ENCODE data around the gene LAPTM4A. TPM values are rescaled to one million over a fixed set of nuclear protein-coding genes. Genes with fewer than 3 reads are reported as not detected.
A peak's percentile ranks its signal among the peaks of the same experiment; 100 is the strongest.

Gene LAPTM4A
- total RNA-seq, 1 donor from 2014 or later = 141 TPM

DNA sequence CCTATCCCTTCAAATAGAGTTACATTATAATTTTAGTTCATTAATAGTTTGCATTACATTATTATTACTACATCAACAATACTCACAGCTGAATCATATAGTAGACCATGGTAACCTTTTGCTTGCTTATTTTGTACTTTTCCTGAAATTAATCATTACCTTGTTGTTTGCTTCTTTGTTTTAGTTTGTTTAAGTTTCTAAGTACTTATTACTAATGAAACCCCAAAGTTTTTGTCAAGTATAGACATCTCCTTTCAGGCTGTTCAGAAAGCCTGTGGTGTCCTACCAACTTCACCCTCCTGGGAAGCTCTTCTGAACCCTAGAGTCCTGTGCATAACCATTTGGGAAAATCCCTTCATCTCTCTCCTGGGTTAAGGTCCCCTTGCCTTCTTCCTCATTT lies 43.5 kb upstream of the LAPTM4A start:
- H3K27me3 ChIP-seq (ENCODE audit: control insufficient read depth, insufficient read depth, low read length) = no peaks in the 10 kb centered on the region
- H3K4me3 ChIP-seq (ENCODE audit: low read depth, low read length) = no peak overlapping the region
- no peak for DNase-seq (ENCODE audit: low read depth)
- TF ChIP-seq, protein P1, sequence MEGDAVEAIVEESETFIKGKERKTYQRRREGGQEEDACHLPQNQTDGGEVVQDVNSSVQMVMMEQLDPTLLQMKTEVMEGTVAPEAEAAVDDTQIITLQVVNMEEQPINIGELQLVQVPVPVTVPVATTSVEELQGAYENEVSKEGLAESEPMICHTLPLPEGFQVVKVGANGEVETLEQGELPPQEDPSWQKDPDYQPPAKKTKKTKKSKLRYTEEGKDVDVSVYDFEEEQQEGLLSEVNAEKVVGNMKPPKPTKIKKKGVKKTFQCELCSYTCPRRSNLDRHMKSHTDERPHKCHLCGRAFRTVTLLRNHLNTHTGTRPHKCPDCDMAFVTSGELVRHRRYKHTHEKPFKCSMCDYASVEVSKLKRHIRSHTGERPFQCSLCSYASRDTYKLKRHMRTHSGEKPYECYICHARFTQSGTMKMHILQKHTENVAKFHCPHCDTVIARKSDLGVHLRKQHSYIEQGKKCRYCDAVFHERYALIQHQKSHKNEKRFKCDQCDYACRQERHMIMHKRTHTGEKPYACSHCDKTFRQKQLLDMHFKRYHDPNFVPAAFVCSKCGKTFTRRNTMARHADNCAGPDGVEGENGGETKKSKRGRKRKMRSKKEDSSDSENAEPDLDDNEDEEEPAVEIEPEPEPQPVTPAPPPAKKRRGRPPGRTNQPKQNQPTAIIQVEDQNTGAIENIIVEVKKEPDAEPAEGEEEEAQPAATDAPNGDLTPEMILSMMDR (IDR thresholded peaks at IDR 0.05; ENCODE audit: insufficient read depth, low read length, poor library complexity, severe bottlenecking) = no peak
- H3K36me3 ChIP-seq (ENCODE audit: control insufficient read depth, insufficient read depth, low read length) = no peaks in the 10 kb centered on the region

DNA sequence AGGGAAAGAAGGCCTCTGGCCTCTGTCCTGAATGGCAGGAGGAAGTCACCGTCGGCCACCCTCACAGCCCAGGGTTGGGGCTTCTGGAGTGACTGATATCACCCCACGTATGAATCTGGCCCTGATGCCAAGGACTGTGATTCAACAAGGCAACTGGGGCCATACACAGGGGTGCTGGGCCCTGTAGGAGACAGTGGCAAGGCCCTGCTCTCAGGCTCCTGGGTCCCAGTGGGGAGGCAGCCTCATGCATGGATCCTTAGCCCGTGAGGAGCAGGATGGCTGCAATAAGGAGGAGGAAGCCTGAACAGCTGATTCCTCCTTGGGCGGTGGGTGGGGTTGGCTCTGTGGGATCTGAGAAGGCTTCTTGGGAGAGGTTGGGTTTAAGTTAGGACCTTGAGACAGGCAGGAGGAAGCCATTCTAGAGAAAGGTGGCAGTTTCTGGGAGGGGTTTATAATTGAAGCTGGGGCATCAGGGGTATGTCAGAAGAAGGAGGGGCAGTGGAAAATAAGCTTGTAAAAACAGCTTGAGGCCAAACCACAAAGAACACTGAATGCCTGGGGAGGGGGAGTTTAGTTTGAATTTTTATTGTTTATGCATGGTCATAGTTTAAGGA lies 42.8 kb upstream of the LAPTM4A start:
- TF ChIP-seq, protein P1 (IDR thresholded peaks at IDR 0.05; ENCODE audit: insufficient read depth, low read length, poor library complexity, severe bottlenecking) = no peak
- H3K4me3 ChIP-seq (ENCODE audit: low read depth, low read length) = no peak overlapping the region
- DNase-seq (ENCODE audit: low read depth) = no peak
- no peaks in the 10 kb centered on the region for H3K27me3 ChIP-seq (ENCODE audit: control insufficient read depth, insufficient read depth, low read length)
- no peaks in the 10 kb centered on the region for H3K36me3 ChIP-seq (ENCODE audit: control insufficient read depth, insufficient read depth, low read length)

DNA sequence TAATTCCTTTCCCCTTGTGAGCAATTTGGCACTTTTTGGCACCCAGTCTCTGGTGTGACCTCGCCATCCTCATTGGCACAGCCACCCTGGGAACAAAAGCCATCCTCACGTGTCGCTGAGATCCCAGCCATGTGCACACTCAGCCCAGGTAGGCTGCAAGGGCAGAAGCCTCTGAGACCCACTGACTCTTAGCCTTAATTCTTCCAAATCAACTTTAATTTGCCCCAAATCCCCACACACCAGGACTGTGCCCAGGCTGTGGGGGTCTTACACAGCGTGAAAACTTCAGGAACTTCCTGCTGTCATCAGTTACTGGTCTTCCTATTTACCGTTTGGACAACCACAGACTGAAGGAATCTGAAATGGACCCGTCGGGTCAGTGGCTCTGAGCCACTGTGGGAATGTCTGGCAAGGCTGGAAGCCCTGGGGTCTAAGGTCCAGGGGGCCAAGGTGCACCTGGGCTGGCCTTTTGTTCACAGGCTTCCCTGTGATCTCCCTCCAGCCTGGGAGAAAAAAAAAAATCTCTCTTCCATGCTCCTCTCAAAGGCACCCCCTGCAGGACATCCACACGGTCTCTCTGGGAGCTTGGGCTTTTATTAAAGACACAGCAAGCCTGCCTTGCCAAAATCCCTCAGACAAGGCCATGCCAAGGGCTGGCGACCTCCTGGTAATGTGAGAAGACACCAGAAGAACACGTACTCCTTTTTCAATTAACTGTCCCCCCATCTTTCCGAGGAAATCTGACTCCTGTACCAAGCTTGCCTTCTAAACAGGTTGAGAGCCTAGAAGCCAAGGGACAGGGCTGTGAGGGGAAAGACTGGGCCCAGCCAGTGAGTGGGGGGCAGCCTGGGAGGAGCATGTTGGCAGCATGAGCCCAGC lies 42.1 kb upstream of the LAPTM4A start:
- H3K36me3 ChIP-seq (ENCODE audit: control insufficient read depth, insufficient read depth, low read length) = no peaks in the 10 kb centered on the region
- no peak for DNase-seq (ENCODE audit: low read depth)
- no peaks in the 10 kb centered on the region for H3K27me3 ChIP-seq (ENCODE audit: control insufficient read depth, insufficient read depth, low read length)
- H3K4me3 ChIP-seq (ENCODE audit: low read depth, low read length) = no peak overlapping the region
- TF ChIP-seq, protein P1 (IDR thresholded peaks at IDR 0.05; ENCODE audit: insufficient read depth, low read length, poor library complexity, severe bottlenecking) = peak; percentile 70

DNA sequence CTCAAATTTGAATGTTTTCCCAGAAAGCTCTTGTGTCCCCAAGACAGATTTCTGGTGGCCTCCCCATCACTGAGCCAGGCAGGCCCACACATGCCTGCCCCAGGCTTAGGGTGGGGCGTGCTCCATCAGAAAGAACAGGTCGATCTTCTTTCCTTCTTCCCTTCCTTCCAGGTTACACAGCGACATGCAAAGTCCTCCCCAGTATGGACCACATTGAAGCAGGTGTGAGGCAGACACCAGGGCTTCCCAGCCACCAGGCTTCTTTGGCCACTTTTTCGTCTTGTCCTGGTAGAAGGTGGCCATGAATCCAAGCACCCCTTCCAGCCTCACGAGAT lies 41.4 kb upstream of the LAPTM4A start:
- TF ChIP-seq, protein P1 (IDR thresholded peaks at IDR 0.05; ENCODE audit: insufficient read depth, low read length, poor library complexity, severe bottlenecking) = no peak
- H3K27me3 ChIP-seq (ENCODE audit: control insufficient read depth, insufficient read depth, low read length) = no peaks in the 10 kb centered on the region
- H3K4me3 ChIP-seq (ENCODE audit: low read depth, low read length) = no peak overlapping the region
- no peak for DNase-seq (ENCODE audit: low read depth)
- H3K36me3 ChIP-seq (ENCODE audit: control insufficient read depth, insufficient read depth, low read length) = no peaks in the 10 kb centered on the region

DNA sequence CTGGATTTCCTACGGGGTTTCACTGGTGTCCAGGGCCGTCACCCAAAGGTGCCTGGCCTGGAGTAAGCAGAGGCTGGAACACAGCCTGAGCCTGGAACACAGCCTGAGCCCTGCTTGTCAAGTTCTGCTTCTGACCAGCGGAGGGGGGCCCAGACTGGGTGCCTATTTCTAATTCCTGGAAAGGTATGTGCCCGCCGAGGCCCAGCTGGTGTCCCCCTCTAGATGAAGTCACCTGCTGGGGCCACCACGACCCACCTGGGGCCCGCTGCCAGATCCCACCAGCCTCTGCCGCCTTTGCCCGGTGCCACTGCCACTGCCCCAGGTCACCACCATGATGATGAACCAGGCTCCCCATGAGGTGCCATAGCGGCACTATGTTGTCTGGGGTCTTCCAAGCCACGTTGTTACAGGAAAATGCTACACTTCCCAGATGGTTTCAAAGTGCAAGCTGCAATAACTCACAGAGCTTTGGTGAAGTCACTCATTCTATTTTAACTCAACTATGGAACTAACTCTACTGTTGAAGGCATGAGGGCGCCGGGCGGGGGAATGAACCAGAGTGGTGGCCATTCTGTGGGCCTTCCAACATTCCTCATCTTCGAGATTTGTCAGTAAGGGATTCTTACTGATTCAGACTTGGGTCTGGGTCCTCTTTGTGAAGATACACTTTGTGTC lies 40.9 kb upstream of the LAPTM4A start:
- no peak for DNase-seq (ENCODE audit: low read depth)
- no peaks in the 10 kb centered on the region for H3K36me3 ChIP-seq (ENCODE audit: control insufficient read depth, insufficient read depth, low read length)
- H3K4me3 ChIP-seq (ENCODE audit: low read depth, low read length) = no peak overlapping the region
- TF ChIP-seq, protein P1 (IDR thresholded peaks at IDR 0.05; ENCODE audit: insufficient read depth, low read length, poor library complexity, severe bottlenecking) = no peak
- H3K27me3 ChIP-seq (ENCODE audit: control insufficient read depth, insufficient read depth, low read length) = no peaks in the 10 kb centered on the region

All from kidney epithelial cell (primary cell).